HepG2 (cell line): Measurements from ENCODE around the gene LRP1B. TPM values are rescaled to one million over a fixed set of nuclear protein-coding genes. Genes with fewer than 3 reads are reported as not detected.

ENCODE experiments used
- ATAC-seq: fragments of 200-7000 bp; cut with Tn5 transposase; 3 replicates; pipeline ENCODE4 v1.9.1; 2020; ENCODE audit warnings: mild to moderate bottlenecking, moderate library complexity
- BruUV-seq: library from RNA; stranded (reverse); fragments of 400-500 nt; replicated peaks from 2 replicates; lab custom pipeline; 2021; lab: Mats Ljungman, UMichigan
- CTCF ChIA-PET: fragments of 300-600 bp; formaldehyde crosslinking; extraction: SDS; loops from one replicate; lab custom pipeline; 2021; ENCODE audit warnings: low total read pairs, inconsistent platforms, low intra/inter-chr PET ratio; lab: Yijun Ruan, JAX
- POLR2A ChIA-PET: fragments of 350-600 bp; sonication (Branson Sonifier 250); formaldehyde crosslinking; loops from one replicate; lab custom pipeline; 2020; ENCODE audit warnings: antibody characterized with exemption, inconsistent platforms; lab: Yijun Ruan, JAX
- DNase-seq: peaks from one replicate; pipeline ENCODE4 v3.0.0-alpha.2; 2015; ENCODE audit warnings: low spot score
- FAIRE-seq: peaks from 3 replicates; lab custom pipeline; 2011; peaks lifted over from hg19 to GRCh38; lab: Jason Lieb, UNC
- H2AFZ ChIP-seq: one replicate; pipeline ENCODE4 v1.6.1; 2011; ENCODE audit warnings: low read length, inconsistent platforms
- H3K27ac ChIP-seq: fragments of 300-600 bp; 3 replicates; pipeline ENCODE4 v1.8.0; 2011; ENCODE audit warnings: mixed run types, mild to moderate bottlenecking, mixed read lengths, low read length, inconsistent platforms; ENCODE audit not compliant: insufficient read depth; ENCODE audit errors: extremely low read length
- H3K27me3 ChIP-seq, 2 experiments: fragments of 200-600 bp in 1 of 2; 2 replicates in 1 of 2; 3 replicates in 1 of 2; pipeline versions ENCODE4 v1.6.0 to v1.8.0; 2011; ENCODE audit warnings: low read length in 2 of 2, mild to moderate bottlenecking in 2 of 2, moderate library complexity in 2 of 2, inconsistent platforms in 1 of 2; ENCODE audit not compliant: insufficient read depth in 2 of 2, control insufficient read depth in 1 of 2
- H3K36me3 ChIP-seq, 2 experiments: fragments of 200-600 bp in 1 of 2; replicated peaks in 1 of 2; 2 replicates in 1 of 2; 3 replicates in 1 of 2; pipeline versions ENCODE4 v1.5.1 to v1.8.0; 2011; ENCODE audit warnings: low read length in 2 of 2, inconsistent platforms in 1 of 2; ENCODE audit not compliant: insufficient read depth in 2 of 2, control insufficient read depth in 1 of 2
- H3K4me1 ChIP-seq: 2 replicates; pipeline ENCODE4 v1.5.1; 2012; ENCODE audit warnings: low read length, inconsistent platforms; ENCODE audit not compliant: insufficient read depth
- H3K4me2 ChIP-seq: 2 replicates; pipeline ENCODE4 v1.6.0; 2011; ENCODE audit warnings: low read depth, low read length, inconsistent platforms
- H3K4me3 ChIP-seq, 3 experiments: fragments of 200-600 bp in 1 of 3; sonication (generic), shearing (Covaris generic) in 1 of 3; replicated peaks in 1 of 3; 2 replicates each; pipeline ENCODE4 v1.5.1; 2011 to 2016; ENCODE audit warnings: low read length in 3 of 3, inconsistent platforms in 2 of 3, low read depth in 2 of 3, mild to moderate bottlenecking in 2 of 3, control low read depth in 1 of 3, mixed read lengths in 1 of 3; ENCODE audit not compliant: insufficient read depth in 1 of 3
- H3K79me2 ChIP-seq: one replicate; pipeline ENCODE4 v1.6.1; 2011; ENCODE audit warnings: low read length, inconsistent platforms; ENCODE audit not compliant: insufficient read depth
- H3K9ac ChIP-seq: 2 replicates; pipeline ENCODE4 v1.6.0; 2011; ENCODE audit warnings: mild to moderate bottlenecking, low read depth, low read length, inconsistent platforms; ENCODE audit not compliant: insufficient read depth
- H3K9me3 ChIP-seq: 2 replicates; pipeline ENCODE4 v1.5.1; 2012; ENCODE audit warnings: mild to moderate bottlenecking, low read length
- H4K20me1 ChIP-seq: 2 replicates; pipeline ENCODE4 v1.6.0; 2011; ENCODE audit warnings: inconsistent platforms, mild to moderate bottlenecking, low read length, moderate library complexity; ENCODE audit not compliant: insufficient read depth
- KMT2B ChIP-seq: IDR thresholded peaks from 2 replicates; pipeline ENCODE4 v1.6.1; 2016; ENCODE audit warnings: missing genetic modification reagents, missing compliant biosample characterization
- MXD1 ChIP-seq: sonication (generic); formaldehyde crosslinking; IDR thresholded peaks from 2 replicates; pipeline ENCODE4 v1.4.0; 2020; ENCODE audit warnings: mild to moderate bottlenecking, missing genetic modification reagents
- NFE2L2 ChIP-seq: fragments of 150-350 bp; IDR thresholded peaks from 2 replicates; pipeline ENCODE4 v1.6.1; 2014; ENCODE audit warnings: low read length
- PAX8 ChIP-seq: sonication (generic); formaldehyde crosslinking; IDR thresholded peaks from 2 replicates; pipeline ENCODE4 v1.8.0; 2022; ENCODE audit warnings: mild to moderate bottlenecking, missing genetic modification reagents, borderline replicate concordance
- PAXIP1 ChIP-seq: sonication (generic); formaldehyde crosslinking; conservative IDR thresholded peaks from 2 replicates; pipeline ENCODE4 v1.4.0; 2020; ENCODE audit warnings: mild to moderate bottlenecking, missing genetic modification reagents, moderate library complexity
- PPARG ChIP-seq: conservative IDR thresholded peaks from 2 replicates; pipeline ENCODE4 v1.6.1; 2016; ENCODE audit warnings: missing biosample characterization, missing genetic modification reagents
- PTBP1 ChIP-seq: fragments of 200-400 bp; formaldehyde crosslinking; IDR thresholded peaks from 2 replicates; pipeline ENCODE4 v1.6.1; 2018; ENCODE audit warnings: low read length, low read depth; ENCODE audit not compliant: poor library complexity, severe bottlenecking
- TIGD3 ChIP-seq: sonication (generic); formaldehyde crosslinking; IDR thresholded peaks from 2 replicates; pipeline ENCODE4 v1.5.1; 2020; ENCODE audit warnings: mild to moderate bottlenecking, missing genetic modification reagents, borderline replicate concordance
- ZBTB1 ChIP-seq: sonication (generic); formaldehyde crosslinking; IDR thresholded peaks from 2 replicates; pipeline ENCODE4 v1.4.0; 2020; ENCODE audit warnings: missing genetic modification reagents, borderline replicate concordance
- ZFP41 ChIP-seq: sonication (generic); formaldehyde crosslinking; IDR thresholded peaks from 2 replicates; pipeline ENCODE4 v1.4.0; 2020; ENCODE audit warnings: mild to moderate bottlenecking, missing genetic modification reagents, borderline replicate concordance
- ZFY ChIP-seq: sonication (generic); formaldehyde crosslinking; IDR thresholded peaks from 2 replicates; pipeline ENCODE4 v1.4.0; 2020; ENCODE audit warnings: missing genetic modification reagents
- ZNF121 ChIP-seq: sonication (generic); formaldehyde crosslinking; IDR thresholded peaks from 2 replicates; pipeline ENCODE4 v1.5.0; 2020; ENCODE audit warnings: mild to moderate bottlenecking, missing genetic modification reagents
- ZNF615 ChIP-seq: sonication (generic); formaldehyde crosslinking; IDR thresholded peaks from 2 replicates; pipeline ENCODE4 v1.5.0; 2020; ENCODE audit warnings: mild to moderate bottlenecking, missing genetic modification reagents, borderline replicate concordance
- WGBS: methylation state at CpG from one replicate; pipeline ENCODE4 v1.1.6; 2017; ENCODE audit warnings: low lambda C conversion rate; 5-methylcytosine and 5-hydroxymethylcytosine counted together
- in situ Hi-C: cut with HindIII; loops from 2 replicates; pipeline ENCODE4 v1.10.0; 2017; ENCODE audit warnings: low pct_unique_long_range_greater_than_20kb; ENCODE audit not compliant: extremely low pct_ligation_motif_present
- intact Hi-C: fragments of 100-400 bp; cut with micrococcal nuclease; formaldehyde crosslinking; loops from one replicate; pipeline ENCODE4 v1.10.0; 2022; ENCODE audit not compliant: unreplicated experiment
- polyA plus RNA-seq, 8 experiments: library from polyadenylated mRNA; depleted of rRNA in 3 of 8; stranded (reverse) in 7 of 8; unstranded in 1 of 8; fragments of >200 nt; fragmentation: Illumina TruSeq in 4 of 8; extraction: Trizol in 4 of 8; gene quantifications; 2 replicates each; pipeline versions ENCODE4 v1.2.1 to v1.2.3, GENCODE V29; 2011 to 2016; ENCODE audit warnings: low read depth in 4 of 8, missing spikeins in 1 of 8, mixed read lengths in 1 of 8; ENCODE audit not compliant: insufficient read depth in 1 of 8
- total RNA-seq, 5 experiments: library from RNA; depleted of rRNA; stranded (reverse); fragments of >200 nt; fragmentation: Illumina TruSeq; extraction: Trizol; gene quantifications; 2 replicates each; pipeline ENCODE4 v1.2.3, GENCODE V29; 2016; ENCODE audit warnings: low read depth in 1 of 5

Gene LRP1B
- total and polyA plus RNA-seq, 2 of the 13 experiments (the other 11 are each of a cell fraction or from before 2014, with no cell fraction given), result 0.04 TPM; not detected in 1

GRCh38 chr2:142082368-142082767, 48.4 kb downstream of the LRP1B start:
- Histone ChIP-seq H3K36me3 (no peaks in the 10 kb centered on the region), H4K20me1 (no peaks in the 10 kb centered on the region), H3K79me2 (no peaks in the 10 kb centered on the region), H3K27me3 (no peaks in the 10 kb centered on the region), H3K27ac (no peak overlapping the region), H2AFZ (no peak overlapping the region), H3K4me2 (no peak overlapping the region), H3K9me3 (no peaks in the 10 kb centered on the region), H3K9ac (no peak overlapping the region), H3K4me3 (no peak overlapping the region), H3K4me1 (no peaks in the 10 kb centered on the region)
- 37% methylated on average over 3 of the region's 3 CpGs for WGBS
- in situ Hi-C loops (no loop called here), intact Hi-C loops (no loop called here)
- ChIA-PET CTCF (no interaction called here), POLR2A (no interaction called here)
- no peak for DNase-seq
- FAIRE-seq, result no peak
- ATAC-seq, result no peak
- no peak for TF ChIP-seq ZNF615 (CRISPR knock-in tag)
- no peak for TF ChIP-seq ZFP41 (CRISPR knock-in tag)
- TF ChIP-seq PPARG, result no peak
- TF ChIP-seq ZNF121 (CRISPR knock-in tag), result no peak
- no peak for TF ChIP-seq TIGD3
- no peak for TF ChIP-seq PTBP1
- TF ChIP-seq PAX8 (CRISPR knock-in tag), result no peak
- TF ChIP-seq ZFY, result no peak
- TF ChIP-seq MXD1 (CRISPR knock-in tag), result no peak
- no peak for TF ChIP-seq PAXIP1
- no peak for TF ChIP-seq ZBTB1 (CRISPR knock-in tag)
- TF ChIP-seq KMT2B (CRISPR knock-in tag), result no peak
- TF ChIP-seq NFE2L2, result no peak
- no TSS peak for BruUV-seq
